HAP-1 (cell line): ENCODE data around the gene HPCAL4.

ENCODE experiments used
- DNase-seq, 2 experiments: peaks; one replicate each; pipeline ENCODE4 v3.0.0-alpha.2; 2016 to 2020; ENCODE audit warnings: low spot score in 2 of 2
- H3K27me3 ChIP-seq: fragments of 250-450 bp; sonication (Bioruptor Pico); 2 replicates; pipeline ENCODE4 v1.5.1; 2020; ENCODE audit warnings: low read depth, mild to moderate bottlenecking, moderate library complexity
- H3K36me3 ChIP-seq: fragments of 250-450 bp; sonication (Bioruptor Pico); replicated peaks from 2 replicates; pipeline ENCODE4 v1.5.1; 2020; ENCODE audit warnings: mild to moderate bottlenecking
- H3K4me1 ChIP-seq: fragments of 250-450 bp; sonication (Bioruptor Pico); 2 replicates; pipeline ENCODE4 v1.5.1; 2020; ENCODE audit warnings: mild to moderate bottlenecking
- H3K4me3 ChIP-seq: fragments of 250-450 bp; sonication (Bioruptor Pico); 2 replicates; pipeline ENCODE4 v1.5.1; 2020; ENCODE audit warnings: mild to moderate bottlenecking, moderate library complexity
- H3K9me3 ChIP-seq: fragments of 250-450 bp; sonication (Bioruptor Pico); 2 replicates; pipeline ENCODE4 v1.5.1; 2020; ENCODE audit warnings: mild to moderate bottlenecking, moderate library complexity
- in situ Hi-C: fragments of 300-500 bp; cut with MboI; formaldehyde crosslinking; loops from 3 replicates; pipeline ENCODE4 v1.14.3; 2020; ENCODE audit warnings: low sequenced_read_pairs, inconsistent platforms, mixed read lengths

HPCAL4 gene

DNA sequence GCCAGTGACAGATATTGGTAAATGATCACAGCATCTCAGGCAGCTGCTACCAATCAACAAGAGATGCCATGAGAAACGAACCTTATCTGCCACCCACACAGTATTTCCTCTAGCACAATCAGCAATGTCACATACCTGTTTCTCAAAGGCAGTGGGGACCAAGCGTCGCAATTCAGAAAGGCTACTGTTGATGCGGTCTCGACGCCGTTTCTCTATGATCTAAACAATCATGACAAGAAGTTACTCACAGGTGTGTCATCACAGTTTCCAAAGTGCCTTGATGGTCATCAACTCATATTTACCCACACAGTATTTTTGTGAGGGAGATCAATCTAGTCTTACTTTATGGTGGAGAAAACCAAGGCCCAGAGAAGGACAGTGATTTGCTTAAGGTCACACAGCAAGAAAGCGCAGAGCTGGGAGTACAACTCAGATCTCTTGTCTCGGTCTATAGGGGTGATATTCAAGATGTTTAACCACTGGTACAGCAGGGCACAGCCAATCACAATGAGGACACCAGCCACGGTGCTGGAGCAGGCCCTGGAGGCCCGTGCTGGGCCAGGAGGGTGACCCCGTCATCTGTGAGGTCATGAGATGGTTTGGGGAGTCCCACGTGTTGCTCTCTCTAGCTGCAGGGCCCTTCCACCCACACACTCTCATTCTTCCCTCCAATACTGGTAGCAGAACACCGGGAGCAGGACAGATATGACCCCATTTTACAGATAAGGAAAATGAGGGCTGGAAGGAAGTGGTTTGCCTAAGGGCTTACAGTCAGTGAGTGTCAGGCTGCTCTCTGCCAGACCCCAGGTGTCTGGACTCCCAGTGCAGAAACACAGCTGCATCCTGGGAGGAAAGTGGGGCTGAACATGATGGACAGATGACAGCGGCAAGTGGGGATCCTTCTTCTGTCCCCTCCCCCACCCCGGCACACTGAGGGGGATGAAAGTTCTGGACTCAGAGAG is 59.6 kb downstream of the HPCAL4 start:
- Histone ChIP-seq H3K9me3 (no peaks in the 10 kb centered on the region), H3K36me3 (peaks cover 5% of the 10 kb centered on the region), H3K27me3 (no peaks in the 10 kb centered on the region), H3K4me3 (no peak overlapping the region), H3K4me1 (peaks cover 8% of the 10 kb centered on the region)
- in situ Hi-C loops = no loop called here
- DNase-seq = peak in 1 of 2 experiments; percentile 51

DNA sequence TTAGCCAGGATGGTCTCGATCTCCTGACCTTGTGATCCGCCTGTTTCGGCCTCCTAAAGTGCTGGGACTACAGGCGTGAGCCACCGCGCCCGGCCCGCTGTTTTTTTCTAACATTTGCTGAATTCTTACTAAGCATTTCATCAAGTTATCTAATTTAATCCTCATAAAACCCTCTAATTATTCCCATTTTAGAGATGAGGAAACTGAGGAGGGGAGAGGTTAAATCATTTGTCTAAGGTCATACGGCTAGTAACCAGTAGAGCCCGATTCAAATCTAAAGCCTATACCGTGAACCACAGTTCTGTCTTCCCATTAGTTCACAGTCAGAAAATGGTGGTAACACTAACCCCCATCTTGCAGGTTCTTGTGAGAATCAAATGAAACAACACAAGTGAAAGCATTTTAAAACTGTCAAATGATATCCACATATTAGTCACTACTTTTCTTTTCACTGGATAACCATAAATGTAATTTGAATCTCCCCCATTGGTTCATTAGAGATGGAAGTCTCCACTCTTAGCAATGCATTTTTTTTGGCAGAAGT is 62.4 kb downstream of the HPCAL4 start:
- H3K4me3 ChIP-seq = no peak overlapping the region
- in situ Hi-C loops = no loop called here
- no peaks in the 10 kb centered on the region for H3K27me3 ChIP-seq
- H3K36me3 ChIP-seq = peaks cover 5% of the 10 kb centered on the region
- no peak for DNase-seq
- H3K4me1 ChIP-seq = peaks cover 8% of the 10 kb centered on the region
- no peaks in the 10 kb centered on the region for H3K9me3 ChIP-seq
